ENCODE measurements around the gene FGFR3.

The FGFR3 gene

GRCh38 chr4:1786544-1787362 lies 6.3 kb upstream of the FGFR3 start:
- no peak for TF ChIP-seq POLR2AphosphoS5 (IDR thresholded peaks at IDR 0.05; ENCODE audit: low read depth, low read length)
- no peak for TF ChIP-seq REST (IDR thresholded peaks at IDR 0.05; ENCODE audit: insufficient read depth in 1 of 2, low read depth in 2 of 2, low read length in 2 of 2)
- no peak for TF ChIP-seq SIN3A (IDR thresholded peaks at IDR 0.05; ENCODE audit: borderline replicate concordance, insufficient read depth, low read length)
- no peak for TF ChIP-seq TAF1 (IDR thresholded peaks at IDR 0.05; ENCODE audit: borderline replicate concordance, insufficient read depth, low read length)
- TF ChIP-seq FOXP2 (optimal IDR thresholded peaks at IDR 0.05; ENCODE audit: borderline replicate concordance, extremely low read depth, extremely low read length, insufficient read depth): no peak

DNA sequence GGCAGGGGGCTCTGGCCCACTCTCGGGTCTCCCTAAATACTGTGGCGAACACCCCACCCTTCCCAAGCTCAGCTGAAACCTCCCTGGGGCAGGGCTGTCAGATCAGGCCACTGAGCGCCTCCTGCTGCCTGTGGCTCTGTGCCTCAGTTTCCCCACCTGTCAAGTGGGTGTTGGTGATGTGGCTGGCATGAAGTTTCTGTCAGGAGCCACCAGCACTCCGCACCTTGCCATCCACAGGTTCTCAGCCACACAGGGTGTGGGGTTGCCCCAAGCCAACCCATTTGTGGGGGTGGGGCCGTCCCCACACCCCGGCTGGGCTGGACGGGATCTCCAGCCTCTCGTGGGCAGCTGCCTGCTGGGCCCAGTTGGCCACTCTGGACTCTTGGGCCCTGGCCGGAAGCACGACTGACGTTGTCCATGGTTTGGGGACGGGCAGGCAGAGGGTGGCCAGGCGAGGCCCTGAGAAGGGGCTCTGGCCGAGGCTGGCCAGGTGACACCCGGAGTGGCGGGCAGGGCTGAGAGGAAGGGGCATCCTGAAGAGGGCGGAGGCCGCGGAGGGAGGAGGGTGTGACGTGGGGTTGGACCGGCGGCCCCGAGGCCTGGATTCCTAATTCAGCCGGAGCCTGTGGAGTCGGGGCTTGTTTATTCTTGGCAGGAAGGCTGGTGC lies 5.5 kb upstream of the FGFR3 start:
- no peak for TF ChIP-seq FOXP2 (optimal IDR thresholded peaks at IDR 0.05; ENCODE audit: borderline replicate concordance, extremely low read depth, extremely low read length, insufficient read depth)
- TF ChIP-seq TAF1 (IDR thresholded peaks at IDR 0.05; ENCODE audit: borderline replicate concordance, insufficient read depth, low read length): no peak
- no peak for TF ChIP-seq POLR2AphosphoS5 (IDR thresholded peaks at IDR 0.05; ENCODE audit: low read depth, low read length)
- no peak for TF ChIP-seq SIN3A (IDR thresholded peaks at IDR 0.05; ENCODE audit: borderline replicate concordance, insufficient read depth, low read length)
- no peak for TF ChIP-seq REST (IDR thresholded peaks at IDR 0.05; ENCODE audit: insufficient read depth in 1 of 2, low read depth in 2 of 2, low read length in 2 of 2)

DNA sequence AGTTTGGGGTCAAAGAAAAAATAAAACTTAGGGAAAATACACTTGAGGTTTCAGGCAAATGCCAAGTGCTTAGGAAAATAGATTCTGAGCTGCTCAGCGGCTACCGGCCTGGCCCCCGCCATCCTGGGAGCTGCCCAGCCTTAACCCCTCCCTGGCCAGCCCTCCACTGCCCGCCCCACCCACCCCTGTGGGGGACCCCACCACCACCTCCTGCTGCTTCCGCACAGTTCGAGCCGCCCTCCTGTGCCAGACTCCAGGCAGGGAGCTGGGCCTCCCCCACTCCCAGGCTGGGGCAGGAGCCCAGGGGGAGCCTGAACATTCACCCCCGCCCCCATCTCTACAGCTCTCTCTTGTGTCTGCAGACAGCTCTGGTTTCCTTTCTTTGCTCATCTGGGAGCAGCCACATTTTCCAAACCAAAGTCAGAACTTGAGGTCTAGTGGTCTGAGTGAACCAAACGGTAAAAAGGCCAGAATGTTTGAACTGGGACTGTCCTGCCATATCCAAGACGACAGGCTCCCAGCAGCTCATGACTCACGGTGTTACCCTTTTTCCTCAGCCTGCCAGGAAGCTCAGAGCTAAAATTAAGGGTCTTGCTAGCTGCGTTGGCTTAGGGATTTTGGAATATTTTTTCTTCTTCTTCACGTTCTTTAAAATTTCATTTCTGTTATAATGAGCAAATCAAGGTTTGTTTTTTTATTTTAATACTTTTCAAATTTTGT lies 4.7 kb upstream of the FGFR3 start:
- TF ChIP-seq POLR2AphosphoS5 (IDR thresholded peaks at IDR 0.05; ENCODE audit: low read depth, low read length): no peak
- TF ChIP-seq FOXP2 (optimal IDR thresholded peaks at IDR 0.05; ENCODE audit: borderline replicate concordance, extremely low read depth, extremely low read length, insufficient read depth): no peak
- no peak for TF ChIP-seq SIN3A (IDR thresholded peaks at IDR 0.05; ENCODE audit: borderline replicate concordance, insufficient read depth, low read length)
- no peak for TF ChIP-seq TAF1 (IDR thresholded peaks at IDR 0.05; ENCODE audit: borderline replicate concordance, insufficient read depth, low read length)
- no peak for TF ChIP-seq REST (IDR thresholded peaks at IDR 0.05; ENCODE audit: insufficient read depth in 1 of 2, low read depth in 2 of 2, low read length in 2 of 2)

DNA sequence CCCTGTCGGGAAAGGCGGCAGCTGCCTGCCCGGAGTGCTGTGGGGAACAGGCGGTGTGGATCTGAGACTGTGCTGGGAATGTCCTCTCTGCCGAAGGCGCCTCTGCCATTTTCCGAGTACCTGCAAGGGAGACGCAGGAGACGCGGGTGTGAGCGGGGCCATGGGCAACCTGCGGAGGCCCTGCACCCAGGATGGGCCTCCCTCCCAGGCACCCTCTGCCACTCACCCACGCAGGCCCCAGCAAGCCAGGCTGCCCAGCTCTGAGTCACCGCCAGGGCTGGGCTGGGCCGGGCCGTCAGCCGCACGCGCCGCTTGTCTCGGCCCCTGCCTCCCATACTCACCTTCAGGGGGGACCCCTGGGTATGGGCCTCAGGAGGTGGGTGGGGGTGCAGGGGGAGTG lies 3.5 kb upstream of the FGFR3 start:
- TF ChIP-seq FOXP2 (optimal IDR thresholded peaks at IDR 0.05; ENCODE audit: borderline replicate concordance, extremely low read depth, extremely low read length, insufficient read depth) (no peak), SIN3A (IDR thresholded peaks at IDR 0.05; ENCODE audit: borderline replicate concordance, insufficient read depth, low read length) (no peak), REST (IDR thresholded peaks at IDR 0.05; ENCODE audit: insufficient read depth in 1 of 2, low read depth in 2 of 2, low read length in 2 of 2) (no peak), TAF1 (IDR thresholded peaks at IDR 0.05; ENCODE audit: borderline replicate concordance, insufficient read depth, low read length) (no peak), POLR2AphosphoS5 (IDR thresholded peaks at IDR 0.05; ENCODE audit: low read depth, low read length) (no peak)

Data from PFSK-1 (cell line).